ENCODE measurements around the gene ZFP64.
"Not testable (repeated sequence)": the region's sequence is repeated elsewhere in the genome, so short reads cannot be mapped to it uniquely, and the experiment has no call there.

The ZFP64 gene

GRCh38 chr20:52207020-52207810, 15.6 kb upstream of the ZFP64 start:
- DNase-seq (ENCODE audit: low read depth, low spot score): no peak

GRCh38 chr20:52204136-52204535, 12.6 kb upstream of the ZFP64 start:
- no peak for DNase-seq (ENCODE audit: low read depth, low spot score)

More at GRCh38 chr20:52207020-52207810, 15.6 kb upstream of the ZFP64 start:
- no peak overlapping the region for H3K27ac ChIP-seq

GRCh38 chr20:52201395-52201794, 9.8 kb upstream of the ZFP64 start:
- no peak for DNase-seq (ENCODE audit: low read depth, low spot score)
- peak overlapping the region; percentile 77 for H3K27ac ChIP-seq

More at GRCh38 chr20:52204136-52204535, 12.6 kb upstream of the ZFP64 start:
- H3K27ac ChIP-seq: no peak overlapping the region

- peak overlapping the region; percentile 77 for H3K27ac ChIP-seq
- DNase-seq (ENCODE audit: low read depth, low spot score): no peak
These were observed 9.3 kb upstream of the ZFP64 start for GRCh38 chr20:52200870-52201269.

GRCh38 chr20:52196845-52197244, 5.3 kb upstream of the ZFP64 start:
- H3K27ac ChIP-seq: no peak overlapping the region

GRCh38 chr20:52193886-52194545, 2.4 kb upstream of the ZFP64 start:
- no peak overlapping the region for H3K27ac ChIP-seq
- DNase-seq (ENCODE audit: low read depth, low spot score): no peak

More at GRCh38 chr20:52196845-52197244, 5.3 kb upstream of the ZFP64 start:
- no peak for DNase-seq (ENCODE audit: low read depth, low spot score)

- H3K27ac ChIP-seq: no peak overlapping the region
- no peak for DNase-seq (ENCODE audit: low read depth, low spot score)
These were observed 1.6 kb upstream of the ZFP64 start for GRCh38 chr20:52193133-52193532.

- peak overlapping the region; percentile 88 for H3K27ac ChIP-seq
- not testable (repeated sequence) for DNase-seq (ENCODE audit: low read depth, low spot score)
These were observed 1.1 kb upstream of the ZFP64 start for GRCh38 chr20:52192719-52193007.

GRCh38 chr20:52191916-52192718, 538 bp upstream of the ZFP64 start:
- no peak for DNase-seq (ENCODE audit: low read depth, low spot score)

GRCh38 chr20:52190437-52191131, 995 bp downstream of the ZFP64 start:
- DNase-seq (ENCODE audit: low read depth, low spot score): no peak

More at GRCh38 chr20:52191916-52192718, 538 bp upstream of the ZFP64 start:
- H3K27ac ChIP-seq: peak overlapping the region; percentile 88

GRCh38 chr20:52181766-52182165, 9.8 kb downstream of the ZFP64 start:
- DNase-seq (ENCODE audit: low read depth, low spot score): no peak
- H3K27ac ChIP-seq: no peak overlapping the region

More at GRCh38 chr20:52190437-52191131, 995 bp downstream of the ZFP64 start:
- peak overlapping the region; percentile 88 for H3K27ac ChIP-seq

GRCh38 chr20:52180180-52180840, 11.3 kb downstream of the ZFP64 start:
- DNase-seq (ENCODE audit: low read depth, low spot score): no peak
- H3K27ac ChIP-seq: no peak overlapping the region

GRCh38 chr20:52179331-52180179, 12.0 kb downstream of the ZFP64 start:
- no peak overlapping the region for H3K27ac ChIP-seq
- no peak for DNase-seq (ENCODE audit: low read depth, low spot score)

GRCh38 chr20:52178691-52179090, 12.9 kb downstream of the ZFP64 start:
- DNase-seq (ENCODE audit: low read depth, low spot score): no peak
- H3K27ac ChIP-seq: no peak overlapping the region

- no peak for DNase-seq (ENCODE audit: low read depth, low spot score)
- H3K27ac ChIP-seq: no peak overlapping the region
These were observed 15.7 kb downstream of the ZFP64 start for GRCh38 chr20:52175840-52176239.

GRCh38 chr20:52172392-52173047, 19.1 kb downstream of the ZFP64 start:
- DNase-seq (ENCODE audit: low read depth, low spot score): no peak
- no peak overlapping the region for H3K27ac ChIP-seq

- DNase-seq (ENCODE audit: low read depth, low spot score): no peak
- no peak overlapping the region for H3K27ac ChIP-seq
These were observed 20.6 kb downstream of the ZFP64 start for GRCh38 chr20:52171025-52171424.

- no peak for DNase-seq (ENCODE audit: low read depth, low spot score)
These were observed 23.5 kb downstream of the ZFP64 start for GRCh38 chr20:52168116-52168515.

More at GRCh38 chr20:52168116-52168515, 23.5 kb downstream of the ZFP64 start:
- no peak overlapping the region for H3K27ac ChIP-seq

All from epithelial cell of prostate (primary cell).